Retinal pigment epithelial cell (primary cell): ENCODE results near the gene MUC6.

Source experiments
- DNase-seq: peaks from one replicate; pipeline ENCODE4 v3.0.0-alpha.2; 2010; ENCODE audit warnings: low read depth
- H3K4me3 ChIP-seq: 2 replicates; pipeline ENCODE4 v1.5.1; 2011; ENCODE audit warnings: mild to moderate bottlenecking, low read length, control low read depth, moderate library complexity
- CTCF ChIP-seq: conservative IDR thresholded peaks from 2 replicates; pipeline ENCODE4 v1.5.1; 2011; ENCODE audit warnings: low read depth, low read length, control low read depth, inconsistent platforms

The MUC6 gene

GRCh38 chr11:1033016-1033798, 3.3 kb downstream of the MUC6 start:
- DNase-seq = no peak
- no peak for TF ChIP-seq CTCF
- no peak overlapping the region for H3K4me3 ChIP-seq

- DNase-seq = no peak
- TF ChIP-seq CTCF = no peak
- no peak overlapping the region for H3K4me3 ChIP-seq
Observed at GRCh38 chr11:1032310-1032891, 4.1 kb downstream of the MUC6 start.

- TF ChIP-seq CTCF = no peak
- H3K4me3 ChIP-seq = no peak overlapping the region
- no peak for DNase-seq
Observed at GRCh38 chr11:1031121-1031899, 5.2 kb downstream of the MUC6 start.

GRCh38 chr11:1030556-1030955, 6.0 kb downstream of the MUC6 start:
- no peak for DNase-seq
- TF ChIP-seq CTCF = no peak
- H3K4me3 ChIP-seq = no peak overlapping the region

GRCh38 chr11:1030086-1030485, 6.4 kb downstream of the MUC6 start:
- H3K4me3 ChIP-seq = no peak overlapping the region
- DNase-seq = no peak
- TF ChIP-seq CTCF = no peak

- no peak overlapping the region for H3K4me3 ChIP-seq
- no peak for DNase-seq
- TF ChIP-seq CTCF = no peak
Observed at GRCh38 chr11:1029654-1030053, 6.9 kb downstream of the MUC6 start.
